Caki2 (cell line): ENCODE measurements around the gene NR1D1. TPM values are rescaled to one million over a fixed set of nuclear protein-coding genes. Genes with fewer than 3 reads are reported as not detected.

ENCODE experiments used
- DNase-seq: peaks from one replicate; pipeline ENCODE4 v3.0.0-alpha.2; 2015; ENCODE audit warnings: low read depth
- in situ Hi-C: cut with HindIII; loops from 2 replicates; pipeline ENCODE4 v1.10.0; 2016; ENCODE audit warnings: low sequenced_read_pairs, low pct_unique_long_range_greater_than_20kb, mixed read lengths
- total RNA-seq: library from RNA; depleted of rRNA; stranded (reverse); fragments of >200 nt; shearing (Covaris generic); gene quantifications from 2 replicates; pipeline ENCODE4 v1.2.3, GENCODE V29; 2014; ENCODE audit warnings: low replicate concordance

NR1D1 gene
- total RNA-seq, 1 experiment from 2014 or later, result 1.1 TPM

GRCh38 chr17:40113110-40113906 lies 12.9 kb upstream of the NR1D1 start:
- in situ Hi-C loops, result no loop called here
- peak; percentile 95 for DNase-seq

- in situ Hi-C loops, result no loop called here
- no peak for DNase-seq
These were observed 12.3 kb upstream of the NR1D1 start for GRCh38 chr17:40112718-40113109.

GRCh38 chr17:40112191-40112711 lies 11.9 kb upstream of the NR1D1 start:
- in situ Hi-C loops, result no loop called here
- DNase-seq, result no peak

DNA sequence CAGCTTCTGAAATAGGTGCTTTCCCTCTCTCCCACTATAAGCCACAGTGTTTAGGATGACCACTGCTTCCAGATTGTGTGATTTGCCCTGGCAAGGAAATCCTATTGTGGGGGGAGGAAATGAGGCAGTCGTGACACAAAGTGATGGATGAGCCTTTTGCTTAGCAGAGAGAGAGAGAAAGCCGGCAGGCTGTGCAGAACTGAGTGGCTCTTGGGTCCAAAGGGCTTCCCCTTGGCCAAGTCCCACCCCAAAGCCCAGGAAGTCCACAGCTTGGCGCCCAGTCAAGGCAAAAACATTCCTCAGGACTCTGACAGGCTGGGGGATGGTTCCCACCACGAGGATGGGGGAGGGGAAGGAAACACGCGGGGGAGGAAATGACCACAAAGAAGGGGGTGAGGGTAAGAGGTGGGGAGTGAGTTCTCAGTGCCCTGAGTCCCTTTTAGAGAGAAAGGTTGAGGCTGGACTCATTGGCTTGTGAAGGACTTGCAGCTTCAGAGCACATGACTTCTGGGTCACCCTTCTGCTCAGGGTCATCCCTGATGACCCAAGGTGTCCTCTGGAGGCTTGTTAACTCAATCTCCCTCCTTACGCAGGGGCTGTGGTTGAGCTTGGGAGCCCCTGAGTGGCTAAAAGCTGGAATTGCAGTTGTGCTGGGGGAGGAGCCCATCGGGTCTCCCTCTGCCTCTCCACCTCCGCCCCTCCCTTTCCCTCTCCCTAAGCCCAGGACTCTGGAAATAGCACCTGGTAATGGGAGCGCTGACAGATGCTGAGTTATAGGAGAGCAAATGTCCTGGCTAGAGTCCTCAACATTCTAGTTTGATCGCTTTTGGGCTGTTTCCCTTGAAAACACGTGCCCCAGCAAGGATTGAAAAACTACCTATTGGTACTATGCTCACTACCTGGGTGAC lies 11.1 kb upstream of the NR1D1 start:
- DNase-seq, result peak; percentile 95
- in situ Hi-C loops, result no loop called here

DNA sequence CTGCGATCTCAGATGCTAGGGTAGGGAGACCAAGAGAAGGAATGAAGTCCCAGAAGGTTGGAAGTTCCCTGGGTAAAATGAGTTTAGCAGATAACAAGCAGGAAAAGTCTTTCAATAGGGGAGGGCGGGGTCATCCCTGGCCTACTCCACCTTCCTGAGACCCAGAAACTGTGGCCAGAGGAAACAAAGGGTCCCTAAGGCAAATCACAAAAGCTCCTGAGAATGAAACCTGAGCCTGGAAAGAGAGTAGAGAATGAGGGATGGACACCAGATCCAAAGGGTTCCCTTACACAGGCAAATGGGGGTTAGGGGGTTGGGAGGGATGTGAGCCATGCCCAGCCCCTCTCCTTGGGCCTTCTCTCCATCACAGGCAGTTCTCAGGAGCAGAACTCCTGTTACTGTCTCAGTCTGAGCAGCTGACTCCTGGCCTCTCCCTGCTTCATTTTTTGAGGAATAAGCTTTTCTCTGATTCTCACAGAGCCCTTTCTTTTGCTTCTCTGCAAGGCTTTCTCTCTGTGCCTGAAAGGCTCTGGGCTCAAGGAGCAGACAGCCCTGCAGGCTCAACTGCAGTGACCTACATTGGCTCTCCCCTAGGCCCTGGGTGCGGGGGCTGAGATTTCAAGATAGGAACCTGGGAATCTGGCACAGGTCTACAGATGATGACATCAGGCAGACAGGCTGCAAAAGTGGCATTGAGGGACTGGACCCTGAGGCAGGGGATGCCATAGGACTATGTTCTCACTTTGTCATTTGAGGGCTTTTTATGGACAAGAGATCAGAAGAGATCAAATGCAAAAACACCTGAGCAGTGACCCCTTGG lies 9.8 kb upstream of the NR1D1 start:
- in situ Hi-C loops, result no loop called here
- DNase-seq, result no peak

DNA sequence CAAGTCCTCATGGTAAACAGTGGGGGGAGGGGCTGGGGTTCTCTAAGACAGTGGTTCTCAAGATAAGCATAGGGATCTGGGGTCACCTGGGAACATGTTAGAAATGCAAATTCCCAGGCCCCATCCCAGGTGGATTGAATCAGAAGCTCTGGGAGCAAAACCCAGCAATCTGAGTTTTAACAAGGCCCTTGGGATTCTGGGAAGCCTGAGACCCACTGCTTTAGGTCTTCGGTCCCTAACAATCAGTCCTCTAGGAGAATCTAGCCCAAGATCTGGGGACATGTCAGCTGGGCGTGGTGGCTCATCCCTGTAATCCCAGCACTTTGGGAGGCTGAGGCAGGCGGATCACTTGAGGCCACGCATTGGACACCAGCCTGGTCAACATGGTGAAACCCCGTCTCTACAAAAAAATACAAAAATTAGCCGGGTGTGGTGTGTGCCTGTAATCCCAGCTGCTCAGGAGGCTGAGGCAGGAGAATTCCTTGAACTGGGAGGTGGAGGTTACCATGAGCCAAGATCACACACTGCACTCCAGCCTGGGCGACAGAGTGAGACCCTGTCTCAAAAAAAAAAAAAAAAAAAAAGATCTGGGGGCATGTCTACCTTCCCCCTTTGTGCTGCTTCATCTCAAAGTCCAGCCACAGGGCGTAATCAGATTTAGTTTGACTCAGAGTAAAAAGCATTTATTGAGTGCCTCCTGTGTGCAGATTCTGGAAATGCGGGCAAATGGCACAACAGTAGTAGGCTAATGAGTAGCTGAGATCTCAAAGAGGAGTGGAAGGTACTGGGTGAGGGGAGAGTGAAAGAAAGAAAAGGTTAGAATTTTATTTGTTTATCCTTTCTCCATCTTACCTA lies 8.8 kb upstream of the NR1D1 start:
- in situ Hi-C loops, result loop anchor here (10.0 kb wide), 1 partner anchor 66 kb away; the partner anchor contains the start of gene RAPGEFL1
- no peak for DNase-seq

DNA sequence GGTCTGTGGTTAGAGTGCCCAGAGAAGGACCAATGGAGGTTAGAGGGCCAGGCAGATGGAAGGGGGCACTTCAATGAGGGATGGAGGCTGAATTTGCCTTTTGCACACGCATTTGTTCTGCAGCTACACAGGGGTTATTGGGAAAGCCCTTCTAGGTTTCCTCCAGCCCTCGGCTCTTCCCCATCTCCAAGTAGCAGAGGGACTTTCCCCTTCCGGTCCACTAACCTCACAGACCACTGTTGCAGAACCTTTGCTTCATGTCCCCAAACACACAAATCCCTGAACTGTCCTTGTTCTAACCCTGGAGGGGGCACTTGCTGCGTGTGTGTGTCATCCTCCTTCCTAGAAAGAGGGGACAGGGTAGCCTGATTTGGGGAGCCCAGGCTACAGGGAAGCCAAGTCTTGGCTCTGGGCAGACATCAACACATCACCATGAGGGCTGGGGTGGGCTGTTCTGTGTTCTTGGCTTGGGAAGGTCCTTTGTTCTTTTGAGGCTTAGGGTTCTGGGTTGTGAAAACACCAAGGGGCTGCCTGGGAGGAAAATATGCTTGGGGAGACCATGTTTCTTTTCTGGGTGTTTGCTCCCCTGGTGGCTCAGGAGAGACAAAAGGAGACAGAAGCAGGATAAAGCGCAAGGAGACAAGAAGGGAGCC lies 7.3 kb upstream of the NR1D1 start:
- in situ Hi-C loops, result loop anchor here (10.0 kb wide), 1 partner anchor 67 kb away; the partner anchor contains the start of gene RAPGEFL1
- peak; percentile 47 for DNase-seq

GRCh38 chr17:40106760-40107521 lies 6.6 kb upstream of the NR1D1 start:
- no peak for DNase-seq
- in situ Hi-C loops, result loop anchor here (10.0 kb wide), 1 partner anchor 68 kb away; the partner anchor contains the start of gene RAPGEFL1

GRCh38 chr17:40105861-40106759 lies 5.7 kb upstream of the NR1D1 start:
- in situ Hi-C loops, result loop anchor here (10.0 kb wide), 1 partner anchor 69 kb away; the partner anchor contains the start of gene RAPGEFL1
- DNase-seq, result no peak

DNA sequence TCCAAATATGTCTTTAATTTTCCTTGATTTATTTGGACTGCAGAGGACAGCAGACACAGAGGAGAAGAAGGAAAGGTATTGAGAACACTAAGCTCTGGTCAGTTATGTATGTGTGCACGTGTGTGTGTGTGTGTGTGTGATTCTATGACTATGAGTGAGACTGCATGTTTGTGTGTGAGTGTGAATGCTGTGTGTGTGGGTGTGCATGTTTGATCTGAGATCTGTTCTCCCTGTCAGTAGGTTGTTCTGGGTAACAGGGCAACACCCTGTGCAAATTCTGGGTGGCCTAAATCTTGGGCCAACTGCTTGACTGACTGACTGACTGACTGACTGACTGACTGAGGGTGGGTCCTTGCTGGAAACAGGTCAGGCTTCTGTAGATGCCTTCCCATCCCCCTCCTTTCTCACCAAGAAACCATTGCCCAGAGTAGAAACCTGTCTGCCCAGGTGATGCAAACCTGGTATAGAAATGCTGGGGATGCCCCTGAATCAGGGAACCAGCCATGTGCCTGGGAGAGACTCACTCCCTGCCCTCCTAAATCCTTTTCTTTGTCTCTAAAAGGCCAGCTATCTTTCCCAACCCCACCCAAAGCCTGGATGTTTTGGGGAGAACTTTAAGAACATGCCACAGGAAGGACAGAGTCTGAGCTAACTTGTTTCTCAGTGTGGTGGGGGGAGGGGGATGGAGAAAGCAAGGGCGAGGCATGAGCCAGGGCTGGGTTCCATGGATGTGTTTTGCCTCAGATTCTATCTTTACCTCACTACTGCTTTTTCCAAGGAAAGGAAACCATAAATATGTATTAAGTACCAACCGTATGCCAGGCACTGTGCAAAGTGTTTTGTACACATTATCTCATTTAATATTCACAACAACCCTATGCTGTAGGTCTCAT lies 4.5 kb upstream of the NR1D1 start:
- in situ Hi-C loops, result loop anchor here (10.0 kb wide), 1 partner anchor 70 kb away; the partner anchor contains the start of gene RAPGEFL1
- no peak for DNase-seq

DNA sequence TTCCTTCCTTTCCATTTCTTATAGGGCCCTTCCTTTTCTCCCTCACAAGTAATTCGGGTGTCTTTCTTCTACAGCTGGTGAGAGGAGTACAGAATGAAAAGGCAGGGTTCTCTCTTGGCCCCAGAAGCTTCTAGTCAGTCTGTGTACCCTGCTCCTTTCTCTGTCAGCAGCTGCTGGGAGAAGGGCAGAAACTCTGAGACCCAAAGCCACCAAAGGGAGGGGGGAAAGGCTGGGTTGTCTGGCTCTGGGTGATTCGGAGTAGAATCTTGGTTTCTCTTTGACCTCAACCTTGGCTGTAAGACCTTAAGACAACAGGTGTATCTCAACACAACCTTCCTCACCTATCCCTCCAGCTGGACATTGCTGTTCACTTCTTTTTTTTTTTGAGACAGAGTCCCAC lies 3.3 kb upstream of the NR1D1 start:
- in situ Hi-C loops, result loop anchor here (10.0 kb wide), 1 partner anchor 71 kb away; the partner anchor contains the start of gene RAPGEFL1
- DNase-seq, result no peak

GRCh38 chr17:40103071-40103661 lies 2.8 kb upstream of the NR1D1 start:
- no peak for DNase-seq
- in situ Hi-C loops, result loop anchor here (10.0 kb wide), 1 partner anchor 72 kb away; the partner anchor contains the start of gene RAPGEFL1

- in situ Hi-C loops, result loop anchor here (10.0 kb wide), 1 partner anchor 73 kb away; the partner anchor contains the start of gene RAPGEFL1
- no peak for DNase-seq
These were observed 1.2 kb upstream of the NR1D1 start for GRCh38 chr17:40101367-40102210.
